Natural killer cell (primary cell): ENCODE data around the gene EVL. TPM values are rescaled to one million over a fixed set of nuclear protein-coding genes. Genes with fewer than 3 reads are reported as not detected.

Experiments used
- ATAC-seq, 3 donors: fragments of 150-1000 bp in 2 of 3; fragments of 200-7000 bp in 1 of 3; cut with Tn5 transposase; 1 replicate in 1 of 3; 2 replicates in 2 of 3; pipeline ENCODE4 v1.10.0; 2021; ENCODE audit warnings: mild to moderate bottlenecking in 2 of 3, moderate library complexity in 2 of 3
- DNase-seq, 2 donors: peaks; one replicate each; pipeline versions ENCODE4 v3.0.0 to v3.0.0-alpha.2; 2013 to 2021; ENCODE audit warnings: mixed read lengths in 1 of 2
- H3K27ac ChIP-seq: one replicate; pipeline ENCODE4 v1.5.1; 2013; ENCODE audit warnings: mild to moderate bottlenecking, low read length
- H3K27me3 ChIP-seq: one replicate; pipeline ENCODE4 v1.6.1; 2013; ENCODE audit warnings: low read length; ENCODE audit not compliant: control insufficient read depth, insufficient read depth
- H3K36me3 ChIP-seq: one replicate; pipeline ENCODE4 v1.6.1; 2013; ENCODE audit warnings: low read length; ENCODE audit not compliant: control insufficient read depth, insufficient read depth
- H3K4me1 ChIP-seq: one replicate; pipeline ENCODE4 v1.6.1; 2013; ENCODE audit warnings: low read length; ENCODE audit not compliant: control insufficient read depth, insufficient read depth
- H3K4me3 ChIP-seq: one replicate; pipeline ENCODE4 v1.5.1; 2013; ENCODE audit warnings: low read length
- H3K9me3 ChIP-seq: one replicate; pipeline ENCODE4 v1.6.1; 2013; ENCODE audit warnings: low read length; ENCODE audit not compliant: control insufficient read depth, insufficient read depth
- H3K27ac Mint-ChIP-seq, 2 donors: one replicate each; pipeline ENCODE4 v1.8.0; 2022; ENCODE audit warnings: mild to moderate bottlenecking in 2 of 2, mixed read lengths in 2 of 2, moderate library complexity in 1 of 2
- H3K27me3 Mint-ChIP-seq, 2 donors: one replicate each; pipeline ENCODE4 v1.8.0; 2022; ENCODE audit warnings: low read depth in 2 of 2, mixed read lengths in 2 of 2
- H3K36me3 Mint-ChIP-seq: one replicate; pipeline ENCODE4 v1.8.0; 2022; ENCODE audit warnings: mixed read lengths
- H3K4me1 Mint-ChIP-seq, 2 donors: one replicate each; pipeline ENCODE4 v1.8.0; 2022; ENCODE audit warnings: mixed read lengths in 2 of 2
- H3K4me3 Mint-ChIP-seq: one replicate; pipeline ENCODE4 v1.8.0; 2022; ENCODE audit warnings: mild to moderate bottlenecking, moderate library complexity, mixed read lengths
- H3K9me3 Mint-ChIP-seq, 2 donors: one replicate each; pipeline ENCODE4 v1.8.0; 2022; ENCODE audit warnings: mixed read lengths in 2 of 2
- WGBS: methylation state at CpG from one replicate; pipeline ENCODE4 v1.1.7; 2013; ENCODE audit warnings: missing lambda C conversion rate; ENCODE audit not compliant: insufficient coverage; 5-methylcytosine and 5-hydroxymethylcytosine counted together
- intact Hi-C: fragments of 100-400 bp; cut with micrococcal nuclease; formaldehyde crosslinking; loops from one replicate; pipeline ENCODE4 v1.14.2; 2022
- total RNA-seq, 4 donors: library from RNA; stranded (reverse); fragments of 120-200 nt in 1 of 4; gene quantifications; one replicate each; pipeline versions ENCODE4 v1.2.3 to v1.2.4, GENCODE V29; 2013 to 2022
- TF ChIP-seq, protein P1 (sequence below): fragments of 200-600 bp; IDR thresholded peaks from one replicate; pipeline ENCODE4 v1.8.0; 2022; ENCODE audit warnings: antibody characterized with exemption

EVL gene
- total RNA-seq, 3 donors from 2014 or later (not counting 1 experiment from before 2014, with no cell fraction given) = 882 to 1,108 (median 986) TPM

GRCh38 chr14:100018482-100018881 lies 46.7 kb upstream of the EVL start:
- Mint-ChIP-seq H3K27me3 (no peaks in the 10 kb centered on the region), H3K9me3 (no peaks in the 10 kb centered on the region), H3K4me3 (no peak overlapping the region), H3K27ac (no peak overlapping the region), H3K36me3 (no peaks in the 10 kb centered on the region), H3K4me1 (peaks cover 0 to 17% of the 10 kb centered on the region in 2 donors)
- no peaks in the 10 kb centered on the region for H3K4me1 ChIP-seq
- DNase-seq (no peak), ATAC-seq (no peak)
- H3K4me3 ChIP-seq = no peak overlapping the region
- no peak overlapping the region for H3K27ac ChIP-seq
- H3K9me3 ChIP-seq = no peaks in the 10 kb centered on the region
- TF ChIP-seq, protein P1, sequence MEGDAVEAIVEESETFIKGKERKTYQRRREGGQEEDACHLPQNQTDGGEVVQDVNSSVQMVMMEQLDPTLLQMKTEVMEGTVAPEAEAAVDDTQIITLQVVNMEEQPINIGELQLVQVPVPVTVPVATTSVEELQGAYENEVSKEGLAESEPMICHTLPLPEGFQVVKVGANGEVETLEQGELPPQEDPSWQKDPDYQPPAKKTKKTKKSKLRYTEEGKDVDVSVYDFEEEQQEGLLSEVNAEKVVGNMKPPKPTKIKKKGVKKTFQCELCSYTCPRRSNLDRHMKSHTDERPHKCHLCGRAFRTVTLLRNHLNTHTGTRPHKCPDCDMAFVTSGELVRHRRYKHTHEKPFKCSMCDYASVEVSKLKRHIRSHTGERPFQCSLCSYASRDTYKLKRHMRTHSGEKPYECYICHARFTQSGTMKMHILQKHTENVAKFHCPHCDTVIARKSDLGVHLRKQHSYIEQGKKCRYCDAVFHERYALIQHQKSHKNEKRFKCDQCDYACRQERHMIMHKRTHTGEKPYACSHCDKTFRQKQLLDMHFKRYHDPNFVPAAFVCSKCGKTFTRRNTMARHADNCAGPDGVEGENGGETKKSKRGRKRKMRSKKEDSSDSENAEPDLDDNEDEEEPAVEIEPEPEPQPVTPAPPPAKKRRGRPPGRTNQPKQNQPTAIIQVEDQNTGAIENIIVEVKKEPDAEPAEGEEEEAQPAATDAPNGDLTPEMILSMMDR = no peak
- WGBS = 85% methylated on average over 8 of the region's 8 CpGs
- intact Hi-C loops = no loop called here
- H3K36me3 ChIP-seq = no peaks in the 10 kb centered on the region
- no peaks in the 10 kb centered on the region for H3K27me3 ChIP-seq

DNA sequence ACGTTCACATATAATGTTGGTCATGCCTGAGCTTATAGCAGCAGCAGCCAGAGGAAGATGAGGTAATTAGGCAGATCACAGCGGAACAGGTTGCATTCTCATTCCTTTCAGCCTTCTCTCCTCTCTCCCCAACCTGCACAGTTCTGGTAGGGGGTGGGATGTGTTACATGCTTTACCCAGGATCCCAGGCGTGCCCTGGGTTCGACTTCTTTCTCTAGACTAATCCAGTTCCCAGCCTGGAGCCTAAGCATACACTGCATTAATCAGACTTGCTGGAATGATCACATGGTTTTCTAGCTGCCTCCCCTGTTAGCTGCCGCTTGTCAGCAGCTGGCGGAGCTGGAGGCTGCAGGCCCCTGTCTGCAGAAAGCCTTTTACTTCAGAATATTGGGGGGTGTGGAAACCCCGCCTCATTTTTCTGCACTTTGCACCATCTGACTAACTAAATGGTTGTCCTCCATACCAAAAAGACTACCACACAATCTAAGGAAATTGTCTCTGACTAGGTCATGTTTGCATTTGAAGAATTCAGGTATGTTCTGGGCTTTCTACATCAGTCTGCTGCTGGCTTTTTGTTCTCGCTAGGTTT lies 46.0 kb upstream of the EVL start:
- H3K4me1 Mint-ChIP-seq = peaks cover 0 to 17% of the 10 kb centered on the region in 2 donors
- Histone ChIP-seq H3K27me3 (no peaks in the 10 kb centered on the region), H3K4me1 (no peaks in the 10 kb centered on the region), H3K4me3 (no peak overlapping the region), H3K27ac (no peak overlapping the region), H3K9me3 (no peaks in the 10 kb centered on the region), H3K36me3 (no peaks in the 10 kb centered on the region)
- ATAC-seq (no peak), DNase-seq (no peak)
- WGBS = 90% methylated on average over 7 of the region's 8 CpGs
- no peaks in the 10 kb centered on the region for H3K36me3 Mint-ChIP-seq
- H3K27me3 Mint-ChIP-seq = no peaks in the 10 kb centered on the region
- no peaks in the 10 kb centered on the region for H3K9me3 Mint-ChIP-seq
- intact Hi-C loops = no loop called here
- H3K27ac Mint-ChIP-seq = no peak overlapping the region
- H3K4me3 Mint-ChIP-seq = no peak overlapping the region
- TF ChIP-seq, protein P1 = no peak

DNA sequence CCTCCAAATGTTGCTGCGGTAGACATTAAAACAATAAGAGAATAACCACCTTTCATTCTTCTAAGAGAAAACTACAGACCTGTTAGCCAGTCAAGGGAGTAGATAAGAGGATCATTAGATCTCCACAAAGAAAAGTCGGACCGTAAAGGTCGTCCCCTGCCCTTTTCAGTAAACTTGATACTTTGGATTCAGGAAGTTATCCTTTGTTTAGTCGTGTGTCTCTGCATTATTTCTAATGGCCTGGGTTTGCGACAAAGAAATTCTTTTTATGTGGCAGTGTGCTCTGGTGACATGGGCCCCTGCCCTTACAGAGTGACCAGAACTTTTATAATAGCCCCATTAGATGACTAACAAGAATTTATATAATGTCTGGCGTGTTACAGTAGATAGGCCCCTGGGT lies 44.6 kb upstream of the EVL start:
- H3K27ac Mint-ChIP-seq = no peak overlapping the region
- H3K9me3 ChIP-seq = no peaks in the 10 kb centered on the region
- no peak for DNase-seq
- no peaks in the 10 kb centered on the region for H3K36me3 ChIP-seq
- 93% methylated on average over 6 of the region's 7 CpGs for WGBS
- no peak for ATAC-seq
- no peak overlapping the region for H3K4me3 Mint-ChIP-seq
- H3K9me3 Mint-ChIP-seq = no peaks in the 10 kb centered on the region
- H3K4me1 Mint-ChIP-seq = peaks cover 11 to 29% of the 10 kb centered on the region in 2 donors
- no peak overlapping the region for H3K4me3 ChIP-seq
- no peaks in the 10 kb centered on the region for H3K36me3 Mint-ChIP-seq
- TF ChIP-seq, protein P1 = no peak
- no peak overlapping the region for H3K27ac ChIP-seq
- intact Hi-C loops = no loop called here
- H3K4me1 ChIP-seq = peaks cover 6% of the 10 kb centered on the region
- no peaks in the 10 kb centered on the region for H3K27me3 Mint-ChIP-seq
- H3K27me3 ChIP-seq = no peaks in the 10 kb centered on the region
